Measurements from ENCODE around the gene SLFN11.
"Not testable (repeated sequence)": the region's sequence is repeated elsewhere in the genome, so short reads cannot be mapped to it uniquely, and the experiment has no call there.

The SLFN11 gene

GRCh38 chr17:35373534-35373983 lies at the start of gene SLFN11:
Gene SLFN11 (minus strand): TSS chr17:35373621. CDS start chr17:35363807, 9,814 bp downstream.
- Mint-ChIP-seq H3K4me1 (ENCODE audit: low read depth) (peaks cover 54% of the 10 kb centered on the region), H3K27me3 (no peaks in the 10 kb centered on the region), H3K27ac (peak within 1 kb of the TSS; percentile 97), H3K36me3 (ENCODE audit: low read depth) (peaks cover 31% of the 10 kb centered on the region), H3K9me3 (peaks cover 12% of the 10 kb centered on the region), H3K4me3 (peak within 1 kb of the TSS; percentile 90)

GRCh38 chr17:35421069-35421468 lies 47.6 kb upstream of the SLFN11 start:
- H3K27ac Mint-ChIP-seq; H3K4me1 Mint-ChIP-seq (ENCODE audit: low read depth); H3K4me3 Mint-ChIP-seq; H3K9me3 Mint-ChIP-seq; H3K27me3 Mint-ChIP-seq: not testable (repeated sequence)
- peaks cover 23% of the 10 kb centered on the region for H3K36me3 Mint-ChIP-seq (ENCODE audit: low read depth)

GRCh38 chr17:35416659-35417058 lies 43.2 kb upstream of the SLFN11 start:
- Mint-ChIP-seq H3K27me3 (no peaks in the 10 kb centered on the region), H3K4me3 (no peak overlapping the region), H3K36me3 (ENCODE audit: low read depth) (peaks cover 40% of the 10 kb centered on the region), H3K27ac (no peak overlapping the region), H3K9me3 (peaks cover 7% of the 10 kb centered on the region), H3K4me1 (ENCODE audit: low read depth) (no peaks in the 10 kb centered on the region)

GRCh38 chr17:35414707-35415106 lies 41.3 kb upstream of the SLFN11 start:
- peaks cover 40% of the 10 kb centered on the region for H3K36me3 Mint-ChIP-seq (ENCODE audit: low read depth)
- not testable (repeated sequence) for H3K9me3 Mint-ChIP-seq; H3K27me3 Mint-ChIP-seq; H3K4me1 Mint-ChIP-seq (ENCODE audit: low read depth); H3K4me3 Mint-ChIP-seq; H3K27ac Mint-ChIP-seq

GRCh38 chr17:35414247-35414646 lies 40.8 kb upstream of the SLFN11 start:
- H3K4me1 Mint-ChIP-seq (ENCODE audit: low read depth): no peaks in the 10 kb centered on the region
- peaks cover 7% of the 10 kb centered on the region for H3K9me3 Mint-ChIP-seq
- H3K27me3 Mint-ChIP-seq: no peaks in the 10 kb centered on the region
- no peak overlapping the region for H3K27ac Mint-ChIP-seq
- no peak overlapping the region for H3K4me3 Mint-ChIP-seq
- H3K36me3 Mint-ChIP-seq (ENCODE audit: low read depth): peaks cover 35% of the 10 kb centered on the region

- H3K27ac Mint-ChIP-seq: no peak overlapping the region
- no peaks in the 10 kb centered on the region for H3K9me3 Mint-ChIP-seq
- no peaks in the 10 kb centered on the region for H3K4me1 Mint-ChIP-seq (ENCODE audit: low read depth)
- peaks cover 14% of the 10 kb centered on the region for H3K36me3 Mint-ChIP-seq (ENCODE audit: low read depth)
- no peak overlapping the region for H3K4me3 Mint-ChIP-seq
- no peaks in the 10 kb centered on the region for H3K27me3 Mint-ChIP-seq
Measured at GRCh38 chr17:35407531-35407930, 34.1 kb upstream of the SLFN11 start.

GRCh38 chr17:35406568-35406967 lies 33.1 kb upstream of the SLFN11 start:
- no peaks in the 10 kb centered on the region for H3K9me3 Mint-ChIP-seq
- no peaks in the 10 kb centered on the region for H3K4me1 Mint-ChIP-seq (ENCODE audit: low read depth)
- no peaks in the 10 kb centered on the region for H3K27me3 Mint-ChIP-seq
- no peak overlapping the region for H3K4me3 Mint-ChIP-seq
- no peak overlapping the region for H3K27ac Mint-ChIP-seq
- H3K36me3 Mint-ChIP-seq (ENCODE audit: low read depth): peaks cover 8% of the 10 kb centered on the region

- Mint-ChIP-seq H3K27ac (no peak overlapping the region), H3K9me3 (no peaks in the 10 kb centered on the region)
Measured at GRCh38 chr17:35404360-35404759, 30.9 kb upstream of the SLFN11 start.

GRCh38 chr17:35393783-35394182 lies 20.4 kb upstream of the SLFN11 start:
- H3K4me3 Mint-ChIP-seq; H3K36me3 Mint-ChIP-seq (ENCODE audit: low read depth); H3K27ac Mint-ChIP-seq; H3K9me3 Mint-ChIP-seq; H3K27me3 Mint-ChIP-seq; H3K4me1 Mint-ChIP-seq (ENCODE audit: low read depth): not testable (repeated sequence)

More at GRCh38 chr17:35404360-35404759, 30.9 kb upstream of the SLFN11 start:
- H3K4me1 Mint-ChIP-seq (ENCODE audit: low read depth): no peaks in the 10 kb centered on the region
- H3K4me3 Mint-ChIP-seq: no peak overlapping the region
- no peaks in the 10 kb centered on the region for H3K27me3 Mint-ChIP-seq
- H3K36me3 Mint-ChIP-seq (ENCODE audit: low read depth): peaks cover 4% of the 10 kb centered on the region

GRCh38 chr17:35390663-35391062 lies 17.2 kb upstream of the SLFN11 start:
- H3K27me3 Mint-ChIP-seq: peaks cover 5% of the 10 kb centered on the region
- H3K4me1 Mint-ChIP-seq (ENCODE audit: low read depth): no peaks in the 10 kb centered on the region
- H3K9me3 Mint-ChIP-seq: no peaks in the 10 kb centered on the region
- peaks cover 4% of the 10 kb centered on the region for H3K36me3 Mint-ChIP-seq (ENCODE audit: low read depth)
- no peak overlapping the region for H3K4me3 Mint-ChIP-seq
- no peak overlapping the region for H3K27ac Mint-ChIP-seq

- Mint-ChIP-seq H3K4me1 (ENCODE audit: low read depth) (no peaks in the 10 kb centered on the region), H3K27ac (no peak overlapping the region), H3K27me3 (peaks cover 5% of the 10 kb centered on the region), H3K4me3 (no peak overlapping the region), H3K36me3 (ENCODE audit: low read depth) (peaks cover 4% of the 10 kb centered on the region), H3K9me3 (no peaks in the 10 kb centered on the region)
Measured at GRCh38 chr17:35390156-35390555, 16.7 kb upstream of the SLFN11 start.

GRCh38 chr17:35387496-35387895 lies 14.1 kb upstream of the SLFN11 start:
- Mint-ChIP-seq H3K4me1 (ENCODE audit: low read depth) (no peaks in the 10 kb centered on the region), H3K36me3 (ENCODE audit: low read depth) (no peaks in the 10 kb centered on the region), H3K27me3 (no peaks in the 10 kb centered on the region), H3K4me3 (no peak overlapping the region), H3K27ac (no peak overlapping the region), H3K9me3 (peaks cover 4% of the 10 kb centered on the region)

- H3K27me3 Mint-ChIP-seq: no peaks in the 10 kb centered on the region
- H3K4me3 Mint-ChIP-seq: no peak overlapping the region
- no peak overlapping the region for H3K27ac Mint-ChIP-seq
- H3K4me1 Mint-ChIP-seq (ENCODE audit: low read depth): peaks cover 34% of the 10 kb centered on the region
- no peaks in the 10 kb centered on the region for H3K9me3 Mint-ChIP-seq
- no peaks in the 10 kb centered on the region for H3K36me3 Mint-ChIP-seq (ENCODE audit: low read depth)
Measured at GRCh38 chr17:35377706-35378105, 4.3 kb upstream of the SLFN11 start.

- no peaks in the 10 kb centered on the region for H3K27me3 Mint-ChIP-seq
- no peak overlapping the region for H3K4me3 Mint-ChIP-seq
- H3K27ac Mint-ChIP-seq: no peak overlapping the region
- H3K36me3 Mint-ChIP-seq (ENCODE audit: low read depth): peaks cover 1% of the 10 kb centered on the region
- H3K9me3 Mint-ChIP-seq: peaks cover under 1% of the 10 kb centered on the region
- H3K4me1 Mint-ChIP-seq (ENCODE audit: low read depth): peaks cover 34% of the 10 kb centered on the region
Measured at GRCh38 chr17:35377068-35377467, 3.6 kb upstream of the SLFN11 start.

GRCh38 chr17:35376245-35376644 lies 2.8 kb upstream of the SLFN11 start:
- Mint-ChIP-seq H3K4me1 (ENCODE audit: low read depth) (peaks cover 35% of the 10 kb centered on the region), H3K4me3 (no peak overlapping the region), H3K9me3 (peaks cover 5% of the 10 kb centered on the region), H3K27ac (peak overlapping the region; percentile 3), H3K36me3 (ENCODE audit: low read depth) (peaks cover 9% of the 10 kb centered on the region), H3K27me3 (no peaks in the 10 kb centered on the region)

- H3K36me3 Mint-ChIP-seq (ENCODE audit: low read depth): peaks cover 23% of the 10 kb centered on the region
- peaks cover 47% of the 10 kb centered on the region for H3K4me1 Mint-ChIP-seq (ENCODE audit: low read depth)
- H3K27ac Mint-ChIP-seq: peak overlapping the region; percentile 97
- peak overlapping the region; percentile 90 for H3K4me3 Mint-ChIP-seq
- H3K9me3 Mint-ChIP-seq: peaks cover 11% of the 10 kb centered on the region
- no peaks in the 10 kb centered on the region for H3K27me3 Mint-ChIP-seq
Measured at GRCh38 chr17:35374766-35375344, 1.4 kb upstream of the SLFN11 start.
